ENCODE measurements around the gene NUAK1. TPM values are rescaled to one million over a fixed set of nuclear protein-coding genes. Genes with fewer than 3 reads are reported as not detected.

The NUAK1 gene
- total RNA-seq, 1 donor = 21.7 TPM

GRCh38 chr12:106045251-106045674 is 93.5 kb downstream of the NUAK1 start:
- peaks cover 10% of the 10 kb centered on the region for H3K4me1 ChIP-seq (ENCODE audit: insufficient read depth, low read length)
- H3K4me3 ChIP-seq (ENCODE audit: insufficient read depth, low read length) = no peak overlapping the region
- DNase-seq (ENCODE audit: insufficient read length, low spot score, missing footprints) = no peak
- no peak overlapping the region for H3K27ac ChIP-seq (ENCODE audit: low read depth, low read length)
- no peaks in the 10 kb centered on the region for H3K27me3 ChIP-seq (ENCODE audit: insufficient read depth, low read length)
- TF ChIP-seq CTCF (IDR thresholded peaks at IDR 0.05; ENCODE audit: extremely low read depth, low read depth, low read length) = no peak
- H3K36me3 ChIP-seq (ENCODE audit: insufficient read depth, low read length) = no peaks in the 10 kb centered on the region
- H3K79me2 ChIP-seq (ENCODE audit: insufficient read depth, low read length) = no peaks in the 10 kb centered on the region
- no peak overlapping the region for H2AFZ ChIP-seq (ENCODE audit: low read length)
- no peaks in the 10 kb centered on the region for H3K9me3 ChIP-seq (ENCODE audit: low read depth, low read length)
- no peaks in the 10 kb centered on the region for H4K20me1 ChIP-seq (ENCODE audit: insufficient read depth, low read length)
- H3K4me2 ChIP-seq (ENCODE audit: insufficient read depth, low read length) = no peak overlapping the region

GRCh38 chr12:106044773-106045172 is 94.0 kb downstream of the NUAK1 start:
- Histone ChIP-seq H3K36me3 (ENCODE audit: insufficient read depth, low read length) (no peaks in the 10 kb centered on the region), H3K27ac (ENCODE audit: low read depth, low read length) (no peak overlapping the region)
- TF ChIP-seq CTCF (IDR thresholded peaks at IDR 0.05; ENCODE audit: extremely low read depth, low read depth, low read length) = no peak

GRCh38 chr12:106042037-106042436 is 96.7 kb downstream of the NUAK1 start:
- Histone ChIP-seq H3K9me3 (ENCODE audit: low read depth, low read length) (no peaks in the 10 kb centered on the region), H3K4me3 (ENCODE audit: insufficient read depth, low read length) (no peak overlapping the region), H3K27me3 (ENCODE audit: insufficient read depth, low read length) (no peaks in the 10 kb centered on the region), H3K4me2 (ENCODE audit: insufficient read depth, low read length) (no peak overlapping the region), H2AFZ (ENCODE audit: low read length) (no peak overlapping the region), H3K36me3 (ENCODE audit: insufficient read depth, low read length) (no peaks in the 10 kb centered on the region), H3K79me2 (ENCODE audit: insufficient read depth, low read length) (no peaks in the 10 kb centered on the region), H3K27ac (ENCODE audit: low read depth, low read length) (no peak overlapping the region), H3K4me1 (ENCODE audit: insufficient read depth, low read length) (peaks cover 10% of the 10 kb centered on the region), H4K20me1 (ENCODE audit: insufficient read depth, low read length) (no peaks in the 10 kb centered on the region)
- no peak for TF ChIP-seq CTCF (IDR thresholded peaks at IDR 0.05; ENCODE audit: extremely low read depth, low read depth, low read length)
- no peak for DNase-seq (ENCODE audit: insufficient read length, low spot score, missing footprints)

More at GRCh38 chr12:106044773-106045172, 94.0 kb downstream of the NUAK1 start:
- no peak for DNase-seq (ENCODE audit: insufficient read length, low spot score, missing footprints)
- no peak overlapping the region for H3K4me3 ChIP-seq (ENCODE audit: insufficient read depth, low read length)
- H3K27me3 ChIP-seq (ENCODE audit: insufficient read depth, low read length) = no peaks in the 10 kb centered on the region
- no peaks in the 10 kb centered on the region for H4K20me1 ChIP-seq (ENCODE audit: insufficient read depth, low read length)
- no peaks in the 10 kb centered on the region for H3K9me3 ChIP-seq (ENCODE audit: low read depth, low read length)
- peaks cover 10% of the 10 kb centered on the region for H3K4me1 ChIP-seq (ENCODE audit: insufficient read depth, low read length)
- no peak overlapping the region for H3K4me2 ChIP-seq (ENCODE audit: insufficient read depth, low read length)
- H2AFZ ChIP-seq (ENCODE audit: low read length) = no peak overlapping the region
- H3K79me2 ChIP-seq (ENCODE audit: insufficient read depth, low read length) = no peaks in the 10 kb centered on the region

- Histone ChIP-seq H3K9me3 (ENCODE audit: low read depth, low read length) (no peaks in the 10 kb centered on the region), H3K27ac (ENCODE audit: low read depth, low read length) (no peak overlapping the region), H3K79me2 (ENCODE audit: insufficient read depth, low read length) (no peaks in the 10 kb centered on the region), H3K4me1 (ENCODE audit: insufficient read depth, low read length) (peaks cover 9% of the 10 kb centered on the region), H4K20me1 (ENCODE audit: insufficient read depth, low read length) (no peaks in the 10 kb centered on the region), H3K27me3 (ENCODE audit: insufficient read depth, low read length) (no peaks in the 10 kb centered on the region), H3K4me2 (ENCODE audit: insufficient read depth, low read length) (no peak overlapping the region), H2AFZ (ENCODE audit: low read length) (no peak overlapping the region), H3K4me3 (ENCODE audit: insufficient read depth, low read length) (no peak overlapping the region), H3K36me3 (ENCODE audit: insufficient read depth, low read length) (no peaks in the 10 kb centered on the region)
- DNase-seq (ENCODE audit: insufficient read length, low spot score, missing footprints) = no peak
- no peak for TF ChIP-seq CTCF (IDR thresholded peaks at IDR 0.05; ENCODE audit: extremely low read depth, low read depth, low read length)
These were observed 98.2 kb downstream of the NUAK1 start for GRCh38 chr12:106040521-106040920.

All from osteoblast (primary cell).